GM18520 (cell line): ENCODE data around the gene CHP2.

Experiments used
- ATAC-seq: cut with Tn5 transposase; IDR thresholded peaks from one replicate; pipeline ENCODE4 v1.9.1; 2021; ENCODE audit not compliant: unreplicated experiment

The CHP2 gene

GRCh38 chr16:23803591-23804123 lies 48.8 kb downstream of the CHP2 start:
- ATAC-seq: peak; percentile 70

GRCh38 chr16:23807028-23807427 lies 52.2 kb downstream of the CHP2 start:
- no peak for ATAC-seq
